IMR-90 (cell line): ENCODE data around the gene SLC10A3. TPM values are rescaled to one million over a fixed set of nuclear protein-coding genes. Genes with fewer than 3 reads are reported as not detected.
A peak's percentile ranks its signal among the peaks of the same experiment; 100 is the strongest.

ENCODE experiments used
- ATAC-seq: fragments of 200-7000 bp; cut with Tn5 transposase; 2 replicates; pipeline ENCODE4 v1.9.1; 2020; ENCODE audit warnings: low read depth, mild to moderate bottlenecking, moderate library complexity
- BruUV-seq: library from RNA; stranded (reverse); fragments of 400-500 nt; replicated peaks from 2 replicates; lab custom pipeline; 2021; lab: Mats Ljungman, UMichigan
- CTCF ChIA-PET: fragments of 300-600 bp; formaldehyde crosslinking; extraction: SDS; loops from one replicate; lab custom pipeline; 2021; ENCODE audit warnings: antibody characterized with exemption; lab: Yijun Ruan, JAX
- POLR2A ChIA-PET: fragments of 300-600 bp; sonication (Branson Sonifier 250); formaldehyde crosslinking; loops from one replicate; lab custom pipeline; 2022; ENCODE audit warnings: antibody characterized with exemption; ENCODE audit not compliant: unreplicated experiment; lab: Charles Lee
- DNase-seq: peaks from one replicate; pipeline ENCODE4 v3.0.0; 2013
- H2AFZ ChIP-seq: replicated peaks from 2 replicates; pipeline ENCODE3; 2013; ENCODE audit warnings: low read length, mild to moderate bottlenecking; ENCODE audit not compliant: poor library complexity
- H2AK5ac ChIP-seq: 2 replicates; pipeline ENCODE4 v1.6.1; 2013; ENCODE audit warnings: low read depth, low read length, inconsistent platforms
- H2AK9ac ChIP-seq: replicated peaks from 2 replicates; pipeline ENCODE3; 2013; ENCODE audit warnings: mild to moderate bottlenecking, low read depth, low read length, moderate library complexity; ENCODE audit not compliant: poor library complexity
- H2BK120ac ChIP-seq: 2 replicates; pipeline ENCODE4 v1.6.1; 2013; ENCODE audit warnings: low read depth, low read length, inconsistent platforms
- H2BK15ac ChIP-seq: 3 replicates; pipeline ENCODE4 v1.6.1; 2013; ENCODE audit warnings: low read depth, low read length, inconsistent platforms
- H2BK20ac ChIP-seq: 2 replicates; pipeline ENCODE4 v1.6.1; 2013; ENCODE audit warnings: low read depth, mild to moderate bottlenecking, inconsistent platforms, low read length, moderate library complexity
- H2BK5ac ChIP-seq: 2 replicates; pipeline ENCODE4 v1.6.1; 2013; ENCODE audit warnings: mild to moderate bottlenecking, low read depth, low read length, inconsistent platforms; ENCODE audit not compliant: poor library complexity, severe bottlenecking
- H3K14ac ChIP-seq: replicated peaks from 2 replicates; pipeline ENCODE4 v1.6.1; 2013; ENCODE audit warnings: low read depth, low read length, inconsistent platforms
- H3K18ac ChIP-seq: 2 replicates; pipeline ENCODE4 v1.6.1; 2013; ENCODE audit warnings: low read depth, low read length, control low read depth
- H3K23ac ChIP-seq: 2 replicates; pipeline ENCODE4 v1.6.1; 2013; ENCODE audit warnings: low read depth, low read length, inconsistent platforms
- H3K27ac ChIP-seq: 2 replicates; pipeline ENCODE4 v1.5.1; 2013; ENCODE audit warnings: mild to moderate bottlenecking, control low read depth, low read length; ENCODE audit not compliant: insufficient read depth
- H3K27me3 ChIP-seq: 2 replicates; pipeline ENCODE4 v1.6.1; 2013; ENCODE audit warnings: low read length; ENCODE audit not compliant: control insufficient read depth, insufficient read depth
- H3K36me3 ChIP-seq: 2 replicates; pipeline ENCODE4 v1.6.1; 2013; ENCODE audit warnings: low read length, mixed read lengths; ENCODE audit not compliant: control insufficient read depth, insufficient read depth
- H3K4ac ChIP-seq: 2 replicates; pipeline ENCODE4 v1.6.1; 2013; ENCODE audit warnings: low read depth, low read length, inconsistent platforms
- H3K4me1 ChIP-seq: 2 replicates; pipeline ENCODE4 v1.6.1; 2013; ENCODE audit warnings: low read length, mixed read lengths; ENCODE audit not compliant: control insufficient read depth, insufficient read depth
- H3K4me2 ChIP-seq: 2 replicates; pipeline ENCODE4 v1.6.1; 2013; ENCODE audit warnings: low read depth, mild to moderate bottlenecking, control low read depth, low read length, moderate library complexity
- H3K4me3 ChIP-seq: 2 replicates; pipeline ENCODE4 v1.5.1; 2013; ENCODE audit warnings: low read depth, mild to moderate bottlenecking, control low read depth, low read length, moderate library complexity; ENCODE audit not compliant: insufficient read depth
- H3K56ac ChIP-seq: 2 replicates; pipeline ENCODE4 v1.6.1; 2013; ENCODE audit warnings: low read length, inconsistent platforms; ENCODE audit not compliant: insufficient read depth; ENCODE audit errors: extremely low read depth
- H3K79me1 ChIP-seq, 2 experiments: 2 replicates each; pipeline ENCODE4 v1.6.1; 2013; ENCODE audit warnings: low read length in 2 of 2, inconsistent platforms in 1 of 2, low read depth in 1 of 2
- H3K9ac ChIP-seq: 2 replicates; pipeline ENCODE4 v1.6.1; 2013; ENCODE audit warnings: low read depth, low read length, control low read depth
- H3K9me1 ChIP-seq: 2 replicates; pipeline ENCODE4 v1.6.1; 2013; ENCODE audit warnings: low read length, inconsistent platforms; ENCODE audit not compliant: insufficient read depth
- H3K9me3 ChIP-seq: 2 replicates; pipeline ENCODE4 v1.6.1; 2013; ENCODE audit warnings: low read length; ENCODE audit not compliant: control insufficient read depth, insufficient read depth
- H4K20me1 ChIP-seq: 2 replicates; pipeline ENCODE4 v1.6.1; 2013; ENCODE audit warnings: low read length, inconsistent platforms; ENCODE audit not compliant: insufficient read depth
- H4K5ac ChIP-seq: 2 replicates; pipeline ENCODE4 v1.6.1; 2013; ENCODE audit warnings: mild to moderate bottlenecking, low read depth, low read length, control low read depth
- H4K8ac ChIP-seq, 2 experiments: 2 replicates each; pipeline ENCODE4 v1.6.1; 2013; ENCODE audit warnings: low read depth in 2 of 2, low read length in 2 of 2, control low read depth in 1 of 2, inconsistent platforms in 1 of 2
- H4K91ac ChIP-seq: 2 replicates; pipeline ENCODE4 v1.6.1; 2013; ENCODE audit warnings: low read depth, low read length, inconsistent platforms; ENCODE audit not compliant: insufficient read depth
- BHLHE40 ChIP-seq: fragments of 150-350 bp; IDR thresholded peaks from 2 replicates; pipeline ENCODE4 v1.6.1; 2016; ENCODE audit warnings: mild to moderate bottlenecking, low read depth, low read length
- CEBPB ChIP-seq: IDR thresholded peaks from 2 replicates; pipeline ENCODE4 v1.6.1; 2012; ENCODE audit warnings: low read depth, low read length, improper control_type of control experiment
- WGBS, 2 experiments: methylation state at CpG; one replicate each; pipeline versions ENCODE4 v1.1.5 to v1.1.7; 2013; ENCODE audit warnings: missing lambda C conversion rate in 2 of 2; ENCODE audit not compliant: insufficient read length in 1 of 2; ENCODE audit errors: extremely low coverage in 2 of 2; 5-methylcytosine and 5-hydroxymethylcytosine counted together
- dilution Hi-C: fragments of 300-500 bp; cut with HindIII; formaldehyde crosslinking; loops from one replicate; pipeline ENCODE4 v1.14.3; 2018; ENCODE audit warnings: low sequenced_read_pairs; ENCODE audit not compliant: unreplicated experiment
- in situ Hi-C: fragments of 300-500 bp; cut with MboI; formaldehyde crosslinking; loops from 3 replicates; pipeline ENCODE4 v1.14.3; 2019; ENCODE audit warnings: low sequenced_read_pairs, inconsistent platforms, mixed read lengths
- intact Hi-C: fragments of 100-400 bp; cut with micrococcal nuclease; formaldehyde crosslinking; loops from 2 replicates; pipeline ENCODE4 v1.10.0; 2022
- polyA plus RNA-seq, 3 experiments: library from polyadenylated mRNA; depleted of rRNA; stranded (reverse); fragments of >200 nt; gene quantifications; 2 replicates each; pipeline ENCODE4 v1.2.3, GENCODE V29; 2012; ENCODE audit warnings: low replicate concordance in 1 of 3
- total RNA-seq: library from RNA; depleted of rRNA; stranded (reverse); fragments of >200 nt; gene quantifications from 2 replicates; pipeline ENCODE4 v1.2.3, GENCODE V29; 2012

Gene SLC10A3
- total and polyA plus RNA-seq, 2 of the 4 experiments (the other 2 are of a cell fraction): 15.2 to 24.6 TPM

DNA sequence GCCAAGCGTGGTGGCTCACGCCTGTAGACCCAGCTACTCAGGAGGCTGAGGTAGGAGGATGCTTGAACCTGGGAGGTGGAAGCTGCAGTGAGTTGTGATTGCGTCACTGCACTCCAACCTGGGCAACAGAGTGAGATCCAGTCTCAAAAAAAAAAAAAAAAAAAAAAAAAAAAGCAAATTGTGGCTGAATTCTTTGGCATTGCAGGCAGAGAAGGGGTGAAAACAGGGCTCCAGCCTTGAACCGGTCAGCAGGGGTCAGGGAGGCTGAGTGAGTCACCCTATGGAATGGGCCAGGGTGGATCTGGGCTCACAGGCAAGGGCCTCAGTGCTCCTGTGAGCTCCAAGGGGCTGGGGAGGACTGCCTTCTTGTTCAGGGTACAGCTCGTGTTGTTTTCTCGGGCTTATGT is 38.8 kb upstream of the SLC10A3 start:
- no peak overlapping the region for H3K4ac ChIP-seq
- H2BK20ac ChIP-seq: no peak overlapping the region
- 0 out of 2 replicates have a peak, but pooled peaks cover under 1% of the 10 kb centered on the region for H4K20me1 ChIP-seq
- H3K9me3 ChIP-seq: no peaks in the 10 kb centered on the region
- H3K79me1 ChIP-seq: peaks cover 0 to 6% of the 10 kb centered on the region in 2 experiments; a peak in 2 of 4 replicates
- no peaks in the 10 kb centered on the region for H3K27me3 ChIP-seq
- no peak overlapping the region for H3K23ac ChIP-seq
- no peak overlapping the region for H2BK5ac ChIP-seq
- POLR2A ChIA-PET: no interaction called here
- peaks cover 10% of the 10 kb centered on the region for H3K4me1 ChIP-seq
- no peak overlapping the region for H3K56ac ChIP-seq
- peaks cover 33% of the 10 kb centered on the region; the same call in 1 of the 2 replicates for H3K36me3 ChIP-seq
- 0 out of 2 replicates have a peak, but pooled peaks cover 2% of the 10 kb centered on the region for H3K9me1 ChIP-seq
- WGBS, 2 experiments: 76% methylated on average over 2 of the region's 6 CpGs; no CpG with 5 or more reads in 1 of the 2 experiments
- H3K4me3 ChIP-seq: no peak overlapping the region
- H2BK120ac ChIP-seq: no peak overlapping the region
- BruUV-seq: no TSS peak
- H4K8ac ChIP-seq: no peak overlapping the region; a peak in 1 of 4 replicates
- no peak overlapping the region for H3K18ac ChIP-seq
- no peak overlapping the region for H3K9ac ChIP-seq
- no peak overlapping the region for H3K14ac ChIP-seq
- intact Hi-C loops (no loop called here), in situ Hi-C loops (loop anchor here (25.0 kb wide), 1 partner anchor 1567 kb away; no protein-coding TSS in a partner anchor), dilution Hi-C loops (no loop called here)
- no peak overlapping the region for H3K4me2 ChIP-seq
- CTCF ChIA-PET: no interaction called here
- ATAC-seq: peak; percentile 20; the same call in 1 of the 2 replicates
- H3K27ac ChIP-seq: no peak overlapping the region
- no peak overlapping the region for H2AK5ac ChIP-seq
- H2AK9ac ChIP-seq: no peak overlapping the region
- no peak overlapping the region for H2AFZ ChIP-seq
- TF ChIP-seq BHLHE40 (no peak), CEBPB (peak; percentile 47; the same call in 1 of the 2 replicates)
- H2BK15ac ChIP-seq: no peak overlapping the region
- peak; percentile 15 for DNase-seq
- H4K91ac ChIP-seq: no peak overlapping the region
- H4K5ac ChIP-seq: no peak overlapping the region
